K562 (cell line): Measurements from ENCODE around the gene FOXP4. TPM values are rescaled to one million over a fixed set of nuclear protein-coding genes. Genes with fewer than 3 reads are reported as not detected.

ENCODE experiments used
- ATAC-seq: fragments of 200-7000 bp; cut with Tn5 transposase; 3 replicates; pipeline ENCODE4 v1.9.1; 2020; ENCODE audit warnings: moderate library complexity
- BruUV-seq: library from RNA; stranded (reverse); fragments of 400-500 nt; replicated peaks from 2 replicates; lab custom pipeline; 2021; lab: Mats Ljungman, UMichigan
- CTCF ChIA-PET: fragments of 300-600 bp; formaldehyde crosslinking; extraction: SDS; loops from one replicate; lab custom pipeline; 2021; ENCODE audit warnings: low intra/inter-chr PET ratio; lab: Yijun Ruan, JAX
- POLR2A ChIA-PET: fragments of 300-600, 350-650 bp; sonication (Branson Sonifier 250); formaldehyde crosslinking; extraction: SDS; loops from one replicate; lab custom pipeline; 2021; ENCODE audit warnings: antibody characterized with exemption, inconsistent platforms; lab: Yijun Ruan, JAX
- DNase-seq, 4 experiments: peaks; one replicate each; pipeline versions ENCODE4 v3.0.0 to v3.0.0-alpha.2; 2011 to 2018; ENCODE audit warnings: low spot score in 3 of 4, mixed read lengths in 3 of 4; ENCODE audit errors: extremely low read depth in 1 of 4
- FAIRE-seq: peaks from 2 replicates; lab custom pipeline; 2011; peaks lifted over from hg19 to GRCh38; lab: Jason Lieb, UNC
- H2AFZ ChIP-seq: 2 replicates; pipeline ENCODE4 v1.6.0; 2011; ENCODE audit warnings: low read depth, low read length, control low read depth, inconsistent platforms
- H3K27ac ChIP-seq: fragments of 200-600 bp; 3 replicates; pipeline ENCODE4 v1.8.0; 2011; ENCODE audit warnings: low read depth, mild to moderate bottlenecking, control low read depth, inconsistent platforms, low read length, moderate library complexity, mixed read lengths; ENCODE audit errors: extremely low read depth
- H3K27me3 ChIP-seq, 2 experiments: fragments of 300-600 bp in 1 of 2; 2 replicates in 1 of 2; 3 replicates in 1 of 2; pipeline versions ENCODE4 v1.6.0 to v1.8.0; 2011; ENCODE audit warnings: inconsistent platforms in 2 of 2, low read length in 2 of 2, mild to moderate bottlenecking in 1 of 2, mixed read lengths in 1 of 2, moderate library complexity in 1 of 2; ENCODE audit not compliant: control insufficient read depth in 2 of 2, insufficient read depth in 2 of 2
- H3K36me3 ChIP-seq: fragments of 300-600 bp; 3 replicates; pipeline ENCODE4 v1.8.0; 2011; ENCODE audit warnings: mild to moderate bottlenecking, low read length, inconsistent platforms; ENCODE audit not compliant: control insufficient read depth, insufficient read depth
- H3K4me1 ChIP-seq, 2 experiments: fragments of 200-600 bp in 1 of 2; replicated peaks in 1 of 2; 2 replicates in 1 of 2; 3 replicates in 1 of 2; pipeline versions ENCODE4 v1.5.1 to v1.8.0; 2011; ENCODE audit warnings: inconsistent platforms in 2 of 2, low read length in 2 of 2, mild to moderate bottlenecking in 1 of 2, mixed read lengths in 1 of 2, moderate library complexity in 1 of 2; ENCODE audit not compliant: control insufficient read depth in 2 of 2, insufficient read depth in 2 of 2
- H3K4me2 ChIP-seq: 2 replicates; pipeline ENCODE4 v1.6.1; 2011; ENCODE audit warnings: low read length, control low read depth, inconsistent platforms, mixed read lengths; ENCODE audit not compliant: insufficient read depth
- H3K4me3 ChIP-seq: fragments of 200-600 bp; sonication (generic), shearing (Covaris generic); 2 replicates; pipeline ENCODE4 v1.5.1; 2016; ENCODE audit warnings: control low read depth, inconsistent platforms
- H3K79me2 ChIP-seq: fragments of 200-600 bp; 3 replicates; pipeline ENCODE4 v1.8.0; 2011; ENCODE audit warnings: low read length, inconsistent platforms; ENCODE audit not compliant: control insufficient read depth, insufficient read depth
- H3K9ac ChIP-seq, 2 experiments: 2 replicates each; pipeline versions ENCODE4 v1.6.0 to v1.6.1; 2011; ENCODE audit warnings: low read depth in 2 of 2, low read length in 2 of 2, control low read depth in 1 of 2, inconsistent platforms in 1 of 2, mild to moderate bottlenecking in 1 of 2, mixed read lengths in 1 of 2; ENCODE audit not compliant: insufficient read depth in 1 of 2
- H3K9me1 ChIP-seq: one replicate; pipeline ENCODE4 v1.6.0; 2011; ENCODE audit warnings: inconsistent platforms, mild to moderate bottlenecking, low read length, moderate library complexity; ENCODE audit not compliant: control insufficient read depth, insufficient read depth
- H3K9me3 ChIP-seq: replicated peaks from 2 replicates; pipeline ENCODE4 v1.5.1; 2011; ENCODE audit warnings: low read depth, low read length, inconsistent platforms; ENCODE audit not compliant: control insufficient read depth, insufficient read depth
- H4K20me1 ChIP-seq: replicated peaks from 2 replicates; pipeline ENCODE4 v1.6.1; 2011; ENCODE audit warnings: low read length, inconsistent platforms, mixed read lengths; ENCODE audit not compliant: control insufficient read depth, insufficient read depth
- CBX8 ChIP-seq: fragments of 200-600 bp; sonication (generic); IDR thresholded peaks from 2 replicates; pipeline ENCODE4 v1.6.1; 2012; ENCODE audit warnings: borderline replicate concordance, mixed run types, low read depth, mild to moderate bottlenecking, moderate library complexity, mixed read lengths, low read length, control low read depth, inconsistent platforms; ENCODE audit not compliant: poor library complexity, severe bottlenecking; ENCODE audit errors: extremely low read depth
- ETV6 ChIP-seq, 3 experiments: fragments of 150-350 bp in 1 of 3; sonication (generic) in 1 of 3; formaldehyde crosslinking in 1 of 3; IDR thresholded peaks; 2 replicates each; pipeline versions ENCODE4 v1.6.1 to v1.8.0; 2014 to 2022; ENCODE audit warnings: borderline replicate concordance in 2 of 3, low read depth in 2 of 3, antibody characterized with exemption in 1 of 3, low read length in 1 of 3, mild to moderate bottlenecking in 1 of 3, missing genetic modification reagents in 1 of 3
- ILK ChIP-seq: fragments of 450-650 bp; IDR thresholded peaks from 2 replicates; pipeline ENCODE4 v1.6.1; 2016; ENCODE audit warnings: missing genetic modification characterization, low read depth, mild to moderate bottlenecking, missing compliant biosample characterization, moderate library complexity, borderline replicate concordance
- MCM3 ChIP-seq: fragments of 450-650 bp; IDR thresholded peaks from 2 replicates; pipeline ENCODE4 v1.6.1; 2016
- SAP30 ChIP-seq: fragments of 200-600 bp; sonication (generic); IDR thresholded peaks from 2 replicates; pipeline ENCODE4 v1.6.1; 2012; ENCODE audit warnings: borderline replicate concordance, low read depth, mild to moderate bottlenecking, moderate library complexity, low read length, control low read depth, inconsistent platforms; ENCODE audit not compliant: insufficient read depth, poor library complexity, severe bottlenecking
- SREBF1 ChIP-seq: fragments of 150-350 bp; IDR thresholded peaks from 2 replicates; pipeline ENCODE4 v1.6.1; 2014; ENCODE audit warnings: antibody characterized with exemption, low read depth, low read length, borderline replicate concordance
- ZEB2 ChIP-seq: fragments of 450-650 bp; IDR thresholded peaks from 2 replicates; pipeline ENCODE4 v1.6.1; 2016
- ZNF354B ChIP-seq: fragments of 250-450 bp; sonication (Bioruptor Pico); IDR thresholded peaks from 2 replicates; pipeline ENCODE4 v1.4.0; 2020
- ZNF431 ChIP-seq: sonication (generic); formaldehyde crosslinking; IDR thresholded peaks from 2 replicates; pipeline ENCODE4 v1.8.0; 2022; ENCODE audit warnings: mild to moderate bottlenecking, missing genetic modification reagents
- WGBS: fragments of 100-300 bp; shearing (Covaris generic); methylation state at CpG from one replicate; pipeline ENCODE4 v1.1.6; 2016; ENCODE audit warnings: low coverage, mixed read lengths; ENCODE audit not compliant: insufficient coverage; ENCODE audit errors: missing lambda C conversion rate; 5-methylcytosine and 5-hydroxymethylcytosine counted together
- in situ Hi-C: fragments of 300-500 bp; cut with MboI; formaldehyde crosslinking; loops from 4 replicates; pipeline ENCODE4 v1.15.0; 2018; ENCODE audit warnings: inconsistent platforms, mixed read lengths
- intact Hi-C: fragments of 100-400 bp; cut with micrococcal nuclease; formaldehyde crosslinking; loops from 2 replicates; pipeline ENCODE4 v1.14.2; 2022
- polyA plus RNA-seq, 8 experiments: library from polyadenylated mRNA; depleted of rRNA in 4 of 8; stranded (reverse) in 5 of 8; unstranded in 3 of 8; fragments of >200 nt; fragmentation: Nextera tagmentation in 2 of 8; fragmentation: Illumina TruSeq in 1 of 8; extraction: Ambion mirVana in 2 of 8; extraction: Trizol in 1 of 8; gene quantifications; 2 replicates each; pipeline versions ENCODE4 v1.2.1 to v1.2.3, GENCODE V29; 2011 to 2014; ENCODE audit warnings: inconsistent platforms in 1 of 8, missing spikeins in 1 of 8
- total RNA-seq, 7 experiments: library from RNA; depleted of rRNA in 6 of 7; stranded (reverse); fragments of >200 nt in 6 of 7; fragmentation: Illumina TruSeq in 2 of 7; extraction: Trizol in 2 of 7; gene quantifications; 2 replicates each; pipeline versions ENCODE4 v1.2.1 to v1.2.3, GENCODE V29; 2011 to 2021; ENCODE audit warnings: low replicate concordance in 1 of 7
- TF ChIP-seq, protein P1 (sequence below): sonication (generic); formaldehyde crosslinking; IDR thresholded peaks from 2 replicates; pipeline ENCODE4 v1.8.0; 2022; ENCODE audit warnings: mild to moderate bottlenecking, missing genetic modification reagents

Gene FOXP4
- total and polyA plus RNA-seq, 9 of the 15 experiments (the other 6 are each of a cell fraction or from before 2014, with no cell fraction given), result 0.11 to 29.4 (median 2.3) TPM

DNA sequence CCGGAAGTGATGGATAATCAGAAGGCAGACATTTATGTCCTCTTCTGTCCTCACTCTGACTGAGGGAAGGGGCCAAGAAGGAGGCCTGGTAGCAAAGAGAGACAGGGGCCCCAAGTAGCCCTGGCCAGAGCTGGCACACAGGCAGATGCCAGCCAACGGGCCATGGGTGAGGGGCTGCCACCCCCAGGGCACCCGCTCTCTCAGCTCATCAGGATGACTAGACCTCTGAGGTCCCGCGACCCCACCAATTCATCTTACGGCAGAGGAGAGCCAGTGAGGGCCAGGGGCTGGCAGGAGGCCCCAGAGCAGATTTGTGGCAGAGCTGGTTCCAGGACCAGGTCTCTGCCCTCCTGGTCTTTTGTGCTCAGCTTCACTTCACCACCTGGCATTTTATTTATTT, 49.0 kb downstream of the FOXP4 start:
- Histone ChIP-seq H4K20me1 (0 out of 2 replicates have a peak, but pooled peaks cover 9% of the 10 kb centered on the region), H3K9ac (0 out of 4 replicates have a peak overlapping the region, but pooled peaks of 1 of the 2 experiments have one; percentile 62)
- TF ChIP-seq ILK (tag) (no peak), ZNF354B (no peak), SAP30 (no peak), MCM3 (no peak), ZNF431 (CRISPR knock-in tag) (no peak), ZEB2 (no peak), CBX8 (no peak), SREBF1 (no peak), ETV6 (IDR thresholded peaks at IDR 0.05; ENCODE audit: borderline replicate concordance in 1 of 2, low read depth in 2 of 2, low read length in 1 of 2) (no peak), ETV6 (CRISPR knock-in tag; IDR thresholded peaks at IDR 0.05; ENCODE audit: borderline replicate concordance) (no peak)
- TF ChIP-seq, protein P1, sequence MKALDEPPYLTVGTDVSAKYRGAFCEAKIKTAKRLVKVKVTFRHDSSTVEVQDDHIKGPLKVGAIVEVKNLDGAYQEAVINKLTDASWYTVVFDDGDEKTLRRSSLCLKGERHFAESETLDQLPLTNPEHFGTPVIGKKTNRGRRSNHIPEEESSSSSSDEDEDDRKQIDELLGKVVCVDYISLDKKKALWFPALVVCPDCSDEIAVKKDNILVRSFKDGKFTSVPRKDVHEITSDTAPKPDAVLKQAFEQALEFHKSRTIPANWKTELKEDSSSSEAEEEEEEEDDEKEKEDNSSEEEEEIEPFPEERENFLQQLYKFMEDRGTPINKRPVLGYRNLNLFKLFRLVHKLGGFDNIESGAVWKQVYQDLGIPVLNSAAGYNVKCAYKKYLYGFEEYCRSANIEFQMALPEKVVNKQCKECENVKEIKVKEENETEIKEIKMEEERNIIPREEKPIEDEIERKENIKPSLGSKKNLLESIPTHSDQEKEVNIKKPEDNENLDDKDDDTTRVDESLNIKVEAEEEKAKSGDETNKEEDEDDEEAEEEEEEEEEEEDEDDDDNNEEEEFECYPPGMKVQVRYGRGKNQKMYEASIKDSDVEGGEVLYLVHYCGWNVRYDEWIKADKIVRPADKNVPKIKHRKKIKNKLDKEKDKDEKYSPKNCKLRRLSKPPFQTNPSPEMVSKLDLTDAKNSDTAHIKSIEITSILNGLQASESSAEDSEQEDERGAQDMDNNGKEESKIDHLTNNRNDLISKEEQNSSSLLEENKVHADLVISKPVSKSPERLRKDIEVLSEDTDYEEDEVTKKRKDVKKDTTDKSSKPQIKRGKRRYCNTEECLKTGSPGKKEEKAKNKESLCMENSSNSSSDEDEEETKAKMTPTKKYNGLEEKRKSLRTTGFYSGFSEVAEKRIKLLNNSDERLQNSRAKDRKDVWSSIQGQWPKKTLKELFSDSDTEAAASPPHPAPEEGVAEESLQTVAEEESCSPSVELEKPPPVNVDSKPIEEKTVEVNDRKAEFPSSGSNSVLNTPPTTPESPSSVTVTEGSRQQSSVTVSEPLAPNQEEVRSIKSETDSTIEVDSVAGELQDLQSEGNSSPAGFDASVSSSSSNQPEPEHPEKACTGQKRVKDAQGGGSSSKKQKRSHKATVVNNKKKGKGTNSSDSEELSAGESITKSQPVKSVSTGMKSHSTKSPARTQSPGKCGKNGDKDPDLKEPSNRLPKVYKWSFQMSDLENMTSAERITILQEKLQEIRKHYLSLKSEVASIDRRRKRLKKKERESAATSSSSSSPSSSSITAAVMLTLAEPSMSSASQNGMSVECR (CRISPR knock-in tag), result no peak
- TF ChIP-seq, all 486 proteins: peak for 0
- no peaks in the 10 kb centered on the region for H3K79me2 ChIP-seq
- no TSS peak for BruUV-seq
- ChIA-PET POLR2A (interaction anchor here (0.7 to 1.5 kb wide), 4 partner anchors 10 to 182 kb away, joined by 3 to 5 read pairs (median 3); no protein-coding TSS in a partner anchor), CTCF (no interaction called here)
- H3K9me3 ChIP-seq, result no peaks in the 10 kb centered on the region
- no peak for DNase-seq
- intact Hi-C loops (no loop called here), in situ Hi-C loops (loop anchor here (10.0 kb wide), 1 partner anchor 230 kb away; no protein-coding TSS in a partner anchor)
- no peak for FAIRE-seq
- no peak overlapping the region for H3K27ac ChIP-seq
- H3K4me1 ChIP-seq, result peaks cover 0 to 13% of the 10 kb centered on the region in 2 experiments; a peak in 1 of 5 replicates
- no peak overlapping the region for H3K4me2 ChIP-seq
- WGBS, result 80% methylated on average over 6 of the region's 6 CpGs
- H3K4me3 ChIP-seq, result no peak overlapping the region
- no peak for ATAC-seq
- no peak overlapping the region for H2AFZ ChIP-seq
- H3K36me3 ChIP-seq, result peaks cover 14% of the 10 kb centered on the region; the same call in 2 of the 3 replicates
- H3K27me3 ChIP-seq, result no peaks in the 10 kb centered on the region
- H3K9me1 ChIP-seq, result peaks cover 4% of the 10 kb centered on the region
